Measurements from ENCODE around the gene FILIP1. TPM values are rescaled to one million over a fixed set of nuclear protein-coding genes. Genes with fewer than 3 reads are reported as not detected.

Gene FILIP1
- polyA plus RNA-seq, 3 donors: not detected

DNA sequence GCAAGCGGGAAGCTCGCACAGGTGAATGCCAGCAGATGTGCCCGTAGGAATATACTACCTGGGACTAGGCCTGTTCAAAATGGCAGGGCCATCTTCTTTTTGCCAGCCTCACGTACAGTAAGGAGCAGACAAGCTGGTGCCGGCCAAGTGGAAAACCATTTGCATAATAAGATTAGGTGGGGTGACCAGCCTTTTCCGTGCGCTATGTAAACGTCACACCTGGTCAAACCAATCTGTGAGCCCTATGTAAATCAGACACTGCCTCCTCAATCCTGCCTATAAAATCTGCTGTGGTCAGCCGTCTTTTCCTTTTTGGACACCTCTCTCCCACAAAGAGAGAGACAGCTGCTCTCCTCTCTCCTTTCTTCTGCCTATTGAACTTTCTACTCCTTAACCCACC lies 148.2 kb downstream of the FILIP1 start:
- Histone ChIP-seq H3K27ac (ENCODE audit: low read depth in 1 of 2, low read length in 2 of 2) (no peak overlapping the region), H3K4me1 (ENCODE audit: control insufficient read depth in 1 of 2, insufficient read depth in 2 of 2, low read length in 2 of 2) (no peaks in the 10 kb centered on the region), H3K27me3 (ENCODE audit: control insufficient read depth in 2 of 2, insufficient read depth in 2 of 2, low read length in 2 of 2) (peaks cover 31% of the 10 kb centered on the region in 2 donors), H4K20me1 (ENCODE audit: insufficient read depth, low read length) (no peaks in the 10 kb centered on the region), H3K4me3 (replicated peaks in 1 of 3; ENCODE audit: low read depth in 2 of 3, low read length in 3 of 3) (no peak overlapping the region), H3K79me2 (ENCODE audit: insufficient read depth, low read length) (no peaks in the 10 kb centered on the region), H2AFZ (ENCODE audit: insufficient read depth, low read depth, low read length, poor library complexity, severe bottlenecking) (no peak overlapping the region), H3K36me3 (replicated peaks in 1 of 2; ENCODE audit: control insufficient read depth in 1 of 2, insufficient read depth in 2 of 2, low read length in 2 of 2) (no peaks in the 10 kb centered on the region), H3K9me3 (replicated peaks in 1 of 2; ENCODE audit: control insufficient read depth in 1 of 2, insufficient read depth in 1 of 2, low read length in 2 of 2) (no peaks in the 10 kb centered on the region), H3K4me2 (replicated peaks; ENCODE audit: extremely low read depth, low read length, poor library complexity, severe bottlenecking) (no peak overlapping the region), H3K9ac (ENCODE audit: insufficient read depth, low read length, poor library complexity, severe bottlenecking) (no peak overlapping the region)
- TF ChIP-seq, protein P1, sequence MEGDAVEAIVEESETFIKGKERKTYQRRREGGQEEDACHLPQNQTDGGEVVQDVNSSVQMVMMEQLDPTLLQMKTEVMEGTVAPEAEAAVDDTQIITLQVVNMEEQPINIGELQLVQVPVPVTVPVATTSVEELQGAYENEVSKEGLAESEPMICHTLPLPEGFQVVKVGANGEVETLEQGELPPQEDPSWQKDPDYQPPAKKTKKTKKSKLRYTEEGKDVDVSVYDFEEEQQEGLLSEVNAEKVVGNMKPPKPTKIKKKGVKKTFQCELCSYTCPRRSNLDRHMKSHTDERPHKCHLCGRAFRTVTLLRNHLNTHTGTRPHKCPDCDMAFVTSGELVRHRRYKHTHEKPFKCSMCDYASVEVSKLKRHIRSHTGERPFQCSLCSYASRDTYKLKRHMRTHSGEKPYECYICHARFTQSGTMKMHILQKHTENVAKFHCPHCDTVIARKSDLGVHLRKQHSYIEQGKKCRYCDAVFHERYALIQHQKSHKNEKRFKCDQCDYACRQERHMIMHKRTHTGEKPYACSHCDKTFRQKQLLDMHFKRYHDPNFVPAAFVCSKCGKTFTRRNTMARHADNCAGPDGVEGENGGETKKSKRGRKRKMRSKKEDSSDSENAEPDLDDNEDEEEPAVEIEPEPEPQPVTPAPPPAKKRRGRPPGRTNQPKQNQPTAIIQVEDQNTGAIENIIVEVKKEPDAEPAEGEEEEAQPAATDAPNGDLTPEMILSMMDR (IDR thresholded peaks at IDR 0.05): no peak
- intact Hi-C loops (cut with micrococcal nuclease): no loop called here
- no peak for DNase-seq
- no peaks in the 10 kb centered on the region for H3K36me3 Mint-ChIP-seq
- H3K9me3 Mint-ChIP-seq: peaks cover 0 to 3% (median 0%) of the 10 kb centered on the region in 7 donors
- WGBS (ENCODE audit: insufficient coverage): 96% methylated on average over 5 of the region's 9 CpGs
- H3K4me3 Mint-ChIP-seq: no peak overlapping the region
- H3K27ac Mint-ChIP-seq: no peak overlapping the region
- H3K4me1 Mint-ChIP-seq: no peaks in the 10 kb centered on the region
- peaks cover 15 to 27% (median 26%) of the 10 kb centered on the region in 3 donors for H3K27me3 Mint-ChIP-seq (ENCODE audit: low read depth in 3 of 3)

DNA sequence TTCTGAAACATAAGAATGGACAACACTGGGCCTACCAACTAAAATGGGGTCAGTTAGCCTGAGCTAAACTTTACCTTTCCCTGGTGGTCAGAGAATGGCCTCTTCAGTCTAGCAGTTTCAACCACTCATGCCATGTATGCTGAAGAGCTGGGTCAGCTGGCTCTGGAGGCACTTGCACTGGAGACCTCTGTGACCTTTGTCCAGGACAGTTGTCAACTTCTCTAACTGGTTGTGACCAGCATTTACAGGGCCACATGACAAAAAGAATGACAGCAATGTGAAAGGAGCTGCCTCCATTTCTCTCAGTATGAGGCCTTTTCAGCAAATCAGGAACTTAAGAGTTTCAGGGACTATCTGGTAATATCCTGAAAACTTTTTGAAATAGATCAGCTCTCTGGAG lies 149.1 kb downstream of the FILIP1 start:
- Mint-ChIP-seq H3K27me3 (ENCODE audit: low read depth in 3 of 3) (peaks cover 9 to 20% (median 19%) of the 10 kb centered on the region in 3 donors), H3K4me1 (no peaks in the 10 kb centered on the region), H3K4me3 (no peak overlapping the region), H3K27ac (no peak overlapping the region), H3K36me3 (no peaks in the 10 kb centered on the region), H3K9me3 (peaks cover 0 to 3% (median 0%) of the 10 kb centered on the region in 7 donors)
- Histone ChIP-seq H3K9ac (ENCODE audit: insufficient read depth, low read length, poor library complexity, severe bottlenecking) (no peak overlapping the region), H3K27ac (ENCODE audit: low read depth in 1 of 2, low read length in 2 of 2) (no peak overlapping the region), H3K4me2 (replicated peaks; ENCODE audit: extremely low read depth, low read length, poor library complexity, severe bottlenecking) (no peak overlapping the region), H3K4me1 (ENCODE audit: control insufficient read depth in 1 of 2, insufficient read depth in 2 of 2, low read length in 2 of 2) (no peaks in the 10 kb centered on the region), H3K27me3 (ENCODE audit: control insufficient read depth in 2 of 2, insufficient read depth in 2 of 2, low read length in 2 of 2) (peaks cover 21 to 24% of the 10 kb centered on the region in 2 donors), H3K36me3 (replicated peaks in 1 of 2; ENCODE audit: control insufficient read depth in 1 of 2, insufficient read depth in 2 of 2, low read length in 2 of 2) (no peaks in the 10 kb centered on the region), H4K20me1 (ENCODE audit: insufficient read depth, low read length) (no peaks in the 10 kb centered on the region), H3K79me2 (ENCODE audit: insufficient read depth, low read length) (no peaks in the 10 kb centered on the region), H3K9me3 (replicated peaks in 1 of 2; ENCODE audit: control insufficient read depth in 1 of 2, insufficient read depth in 1 of 2, low read length in 2 of 2) (no peaks in the 10 kb centered on the region), H3K4me3 (replicated peaks in 1 of 3; ENCODE audit: low read depth in 2 of 3, low read length in 3 of 3) (no peak overlapping the region), H2AFZ (ENCODE audit: insufficient read depth, low read depth, low read length, poor library complexity, severe bottlenecking) (no peak overlapping the region)
- no peak for DNase-seq
- intact Hi-C loops (cut with micrococcal nuclease): no loop called here
- TF ChIP-seq, protein P1 (IDR thresholded peaks at IDR 0.05): no peak
